ENCODE results near the gene ZNHIT6.

Gene ZNHIT6

DNA sequence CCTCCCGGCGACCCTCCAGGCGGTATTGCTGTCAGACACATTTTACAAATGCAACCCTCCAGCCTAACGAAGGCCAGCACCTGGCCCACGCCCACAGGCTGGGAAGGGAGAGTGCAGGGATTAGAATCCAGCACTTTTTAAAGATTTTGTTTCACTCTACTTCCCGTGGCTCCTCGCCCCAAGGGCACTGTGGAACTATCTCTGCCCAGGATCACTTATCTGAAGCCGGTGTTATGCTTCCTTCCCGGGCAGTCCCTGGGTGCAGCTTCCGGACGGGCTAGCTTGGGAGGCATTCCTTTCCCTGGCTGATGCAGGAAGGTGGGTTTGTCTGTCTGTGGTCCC, 91.9 kb downstream of the ZNHIT6 start:
- DNase-seq = no peak

DNA sequence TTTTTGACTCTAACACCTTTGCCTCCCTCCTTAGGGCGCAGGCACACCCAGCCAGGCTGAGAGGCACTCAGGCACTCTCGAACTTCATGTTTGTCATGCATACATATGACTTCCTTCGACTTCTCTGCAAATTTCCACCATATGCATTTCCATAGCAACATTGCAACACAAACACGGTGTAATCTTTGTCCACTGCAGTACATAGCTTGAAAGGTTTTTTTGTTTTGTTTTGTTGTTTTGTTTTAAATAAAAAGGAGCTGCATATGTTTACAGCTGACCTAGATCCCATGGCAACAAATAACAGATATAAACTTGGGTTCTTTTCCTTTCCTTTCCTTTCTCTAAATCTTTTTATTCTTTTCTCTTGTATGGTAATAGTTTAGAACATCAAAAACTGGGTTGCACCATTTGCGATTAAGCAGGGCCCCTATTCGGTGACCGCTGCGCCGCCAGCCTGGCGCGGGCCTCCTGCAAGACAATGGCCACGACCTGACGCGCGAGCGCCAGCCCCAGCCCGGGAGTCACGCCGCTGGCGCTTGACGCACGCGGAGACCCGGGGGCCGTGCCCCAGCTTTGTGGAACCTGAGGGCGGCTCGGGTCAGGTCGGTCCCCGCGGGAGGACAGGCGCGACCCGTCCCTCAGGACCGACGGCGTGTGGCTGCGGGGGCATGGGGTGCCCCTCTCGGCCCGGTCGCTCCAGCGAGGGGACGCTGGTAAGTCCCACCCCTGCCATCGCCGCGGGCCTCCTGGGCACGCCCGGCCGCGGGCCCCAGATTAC, 92.5 kb downstream of the ZNHIT6 start:
- no peak for DNase-seq

GRCh38 chr1:85612704-85613361, 95.4 kb downstream of the ZNHIT6 start:
- peak in 1 of 3 experiments; percentile 2 for DNase-seq

DNA sequence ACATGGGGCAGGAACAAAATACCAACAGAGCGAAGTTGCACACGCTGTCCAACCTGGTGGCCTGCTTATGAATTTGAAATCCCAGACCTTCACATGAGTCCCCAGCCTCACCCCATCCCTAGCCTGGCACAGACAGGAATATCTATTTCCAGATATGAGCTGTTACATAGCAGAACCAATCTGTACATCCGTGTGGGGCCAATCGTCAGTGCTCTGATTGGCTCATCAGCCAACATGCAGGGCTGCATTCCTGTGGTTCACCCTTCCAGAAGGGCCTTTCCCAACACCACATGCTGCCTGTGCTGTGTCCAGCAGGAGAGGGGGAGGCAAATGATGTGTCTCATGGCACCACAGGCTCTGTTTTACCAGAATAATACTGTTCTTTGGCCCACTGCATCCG, 96.4 kb downstream of the ZNHIT6 start:
- no peak for DNase-seq

- DNase-seq = no peak
Observed at GRCh38 chr1:85611425-85611824, 96.8 kb downstream of the ZNHIT6 start.

- DNase-seq = no peak
Observed at GRCh38 chr1:85609976-85610375, 98.3 kb downstream of the ZNHIT6 start.

GRCh38 chr1:85608851-85609250, 99.4 kb downstream of the ZNHIT6 start:
- no peak for DNase-seq

DNA sequence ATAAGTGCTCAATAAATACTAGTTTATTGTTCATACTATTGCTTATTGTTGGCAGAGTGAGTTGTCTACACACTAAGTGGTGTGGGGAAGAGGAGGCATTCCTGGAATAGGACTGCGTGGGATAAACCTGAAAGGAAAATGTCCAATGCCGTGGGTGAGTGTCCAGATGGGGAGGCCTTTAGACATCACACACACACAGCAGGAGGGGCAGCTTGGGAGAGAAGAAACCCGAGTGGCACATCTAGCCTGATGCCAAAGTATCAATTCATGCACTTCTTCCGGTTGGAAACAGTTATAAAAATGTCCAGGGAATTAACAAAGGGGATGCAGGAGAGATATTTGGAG, 100.3 kb downstream of the ZNHIT6 start:
- DNase-seq = no peak

DNA sequence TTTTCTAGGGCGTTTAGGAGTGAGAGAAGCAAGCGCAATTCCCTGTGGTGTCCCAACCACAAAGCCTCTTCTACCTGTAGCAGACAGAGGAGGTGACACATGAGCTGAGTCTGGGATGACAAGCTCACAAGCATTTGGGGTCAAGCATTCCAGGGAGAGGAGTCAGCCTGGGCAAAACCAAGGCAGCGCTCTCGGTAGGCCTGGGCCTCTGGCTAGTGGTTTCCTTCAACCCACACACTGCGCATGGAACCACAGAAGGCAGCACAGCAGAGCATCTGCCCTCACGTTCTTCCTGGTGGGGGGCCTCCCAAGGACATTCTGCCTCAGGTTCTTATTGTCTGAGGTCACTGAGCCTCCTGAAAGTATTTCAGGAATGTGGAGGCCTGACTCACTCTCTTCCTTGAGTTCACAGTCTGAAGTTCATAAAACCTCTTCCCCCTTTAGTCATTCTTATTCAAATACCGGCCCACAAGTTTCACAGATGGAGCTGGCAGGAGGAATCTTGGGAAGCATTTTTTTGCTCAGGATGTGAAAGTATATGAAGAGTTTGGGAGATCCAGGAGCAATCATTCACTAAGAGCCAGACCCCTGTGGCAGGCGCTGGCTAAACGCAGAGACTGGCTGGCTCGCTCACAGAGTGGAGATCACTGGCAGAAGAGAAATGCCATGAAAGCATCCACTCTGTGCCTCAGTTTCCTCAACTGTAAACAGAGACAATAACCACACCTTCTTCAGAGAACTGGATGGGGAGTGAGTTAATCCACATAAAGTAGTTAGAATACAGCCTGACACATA, 100.9 kb downstream of the ZNHIT6 start:
- no peak for DNase-seq

- no peak for DNase-seq
Observed at GRCh38 chr1:85606414-85606800, 101.8 kb downstream of the ZNHIT6 start.

GRCh38 chr1:85605484-85606413, 102.5 kb downstream of the ZNHIT6 start:
- peak in 1 of 3 experiments; percentile 61 for DNase-seq

GRCh38 chr1:85604298-85604997, 103.8 kb downstream of the ZNHIT6 start:
- DNase-seq = no peak

- DNase-seq = no peak
Observed at GRCh38 chr1:85603086-85603880, 105.0 kb downstream of the ZNHIT6 start.

DNA sequence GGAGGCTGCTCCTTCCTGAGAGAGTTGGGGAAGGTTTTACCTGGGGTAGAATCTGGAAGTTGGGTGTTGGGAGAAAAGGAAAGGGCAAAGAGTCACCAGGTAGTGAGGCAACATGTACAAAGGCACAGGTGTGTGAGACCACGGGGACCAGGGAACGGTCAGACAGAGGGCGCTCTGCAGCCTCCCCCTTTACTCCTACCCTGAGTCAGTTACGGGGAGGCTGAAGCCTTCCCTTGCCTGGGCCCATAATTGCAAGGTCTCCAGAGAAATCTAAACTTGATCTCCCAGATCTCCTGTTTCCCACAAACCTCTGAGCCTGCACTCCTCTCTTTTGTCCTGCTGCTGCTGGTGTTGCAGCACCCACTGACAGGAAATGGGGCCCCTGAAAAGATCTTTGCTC, 105.7 kb downstream of the ZNHIT6 start:
- no peak for DNase-seq

- DNase-seq = no peak
Observed at GRCh38 chr1:85601901-85602300, 106.3 kb downstream of the ZNHIT6 start.

DNA sequence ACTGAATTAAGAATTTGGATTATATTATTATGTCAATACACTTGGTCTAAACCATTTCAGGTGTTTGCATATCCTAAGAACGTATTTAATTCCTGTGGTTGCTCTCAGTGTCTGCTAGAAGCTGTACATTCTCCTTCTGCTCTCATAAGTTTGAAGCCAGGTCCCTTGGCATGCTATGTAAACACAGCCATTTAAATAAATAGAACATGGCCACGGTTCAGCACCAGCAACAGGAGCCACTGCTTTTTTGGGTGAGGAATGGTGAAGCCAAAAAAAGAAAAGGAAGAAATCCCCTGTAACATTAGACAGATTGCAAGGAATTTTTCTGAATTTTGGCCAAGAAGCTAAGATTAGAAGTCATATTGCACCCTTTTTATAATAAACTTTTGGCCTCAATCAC, 108.6 kb downstream of the ZNHIT6 start:
- DNase-seq = no peak
